Testis (tissue), 2 donors: Measurements from ENCODE around the gene HCFC1R1.
"Not testable (repeated sequence)": the region's sequence is repeated elsewhere in the genome, so short reads cannot be mapped to it uniquely, and the experiment has no call there.

Experiments
- POLR2A ChIP-seq: fragments of 450-650 bp; IDR thresholded peaks from one replicate; pipeline ENCODE4 v1.6.1; 2017; ENCODE audit warnings: antibody characterized with exemption, mild to moderate bottlenecking, moderate library complexity
- TF ChIP-seq, protein P1 (sequence below), 3 experiments: fragments of 450-650 bp in 2 of 3; fragments of 200-600 bp in 1 of 3; sonication (generic) in 1 of 3; IDR thresholded peaks; one replicate each; pipeline ENCODE4 v1.5.1; 2016 to 2019; ENCODE audit warnings: antibody characterized with exemption in 3 of 3, mild to moderate bottlenecking in 2 of 3, moderate library complexity in 1 of 3

DNA sequence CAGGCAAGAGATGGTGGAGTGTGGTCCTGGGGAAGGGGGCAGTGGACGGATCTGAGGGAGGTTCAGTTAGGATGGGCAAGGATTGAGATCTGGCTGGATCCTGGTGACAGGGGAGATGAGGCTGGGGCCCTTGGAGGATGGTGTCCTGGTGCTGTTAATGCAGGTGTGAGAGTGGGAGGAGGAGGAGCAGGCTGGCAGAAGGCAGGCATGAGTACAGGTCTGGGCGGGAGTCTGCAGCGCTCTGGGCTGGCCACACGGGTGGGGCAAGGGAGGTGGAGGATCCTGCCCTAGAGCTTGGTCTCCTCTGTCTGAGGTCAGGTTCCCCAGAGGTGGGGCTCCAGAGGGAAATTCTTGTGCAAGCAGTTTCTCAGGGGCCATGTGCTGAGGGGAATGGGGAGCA is 48.4 kb upstream of the HCFC1R1 start:
- TF ChIP-seq, protein P1, sequence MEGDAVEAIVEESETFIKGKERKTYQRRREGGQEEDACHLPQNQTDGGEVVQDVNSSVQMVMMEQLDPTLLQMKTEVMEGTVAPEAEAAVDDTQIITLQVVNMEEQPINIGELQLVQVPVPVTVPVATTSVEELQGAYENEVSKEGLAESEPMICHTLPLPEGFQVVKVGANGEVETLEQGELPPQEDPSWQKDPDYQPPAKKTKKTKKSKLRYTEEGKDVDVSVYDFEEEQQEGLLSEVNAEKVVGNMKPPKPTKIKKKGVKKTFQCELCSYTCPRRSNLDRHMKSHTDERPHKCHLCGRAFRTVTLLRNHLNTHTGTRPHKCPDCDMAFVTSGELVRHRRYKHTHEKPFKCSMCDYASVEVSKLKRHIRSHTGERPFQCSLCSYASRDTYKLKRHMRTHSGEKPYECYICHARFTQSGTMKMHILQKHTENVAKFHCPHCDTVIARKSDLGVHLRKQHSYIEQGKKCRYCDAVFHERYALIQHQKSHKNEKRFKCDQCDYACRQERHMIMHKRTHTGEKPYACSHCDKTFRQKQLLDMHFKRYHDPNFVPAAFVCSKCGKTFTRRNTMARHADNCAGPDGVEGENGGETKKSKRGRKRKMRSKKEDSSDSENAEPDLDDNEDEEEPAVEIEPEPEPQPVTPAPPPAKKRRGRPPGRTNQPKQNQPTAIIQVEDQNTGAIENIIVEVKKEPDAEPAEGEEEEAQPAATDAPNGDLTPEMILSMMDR (IDR thresholded peaks at IDR 0.05): not testable (repeated sequence)
- TF ChIP-seq POLR2A: not testable (repeated sequence)
